Right lobe of liver (tissue), 6 donors: ENCODE results near the gene LRP1. TPM values are rescaled to one million over a fixed set of nuclear protein-coding genes. Genes with fewer than 3 reads are reported as not detected.

Source experiments
- ATAC-seq, 4 donors: fragments of 200-7000 bp; cut with Tn5 transposase; one replicate each; pipeline ENCODE4 v1.9.1; 2020; ENCODE audit warnings: mild to moderate bottlenecking in 4 of 4, moderate library complexity in 4 of 4
- DNase-seq, 3 donors: peaks; one replicate each; pipeline ENCODE4 v3.0.0-alpha.2; 2020
- H3K27ac ChIP-seq, 3 donors: fragments of 200-600 bp; one replicate each; pipeline ENCODE4 v1.8.0; 2022
- H3K27me3 ChIP-seq, 2 donors: fragments of 200-600 bp; one replicate each; pipeline ENCODE4 v1.8.0; 2022
- H3K36me3 ChIP-seq, 4 donors: fragments of 200-600 bp; sonication (generic) in 1 of 4; one replicate each; pipeline versions ENCODE4 v1.5.1 to v1.8.0; 2017 to 2022; ENCODE audit warnings: control low read depth in 1 of 4
- H3K4me1 ChIP-seq, 4 donors: fragments of 200-600 bp; sonication (generic) in 1 of 4; one replicate each; pipeline versions ENCODE4 v1.5.1 to v1.8.0; 2017 to 2022; ENCODE audit warnings: control low read depth in 1 of 4
- H3K4me3 ChIP-seq, 3 donors: fragments of 200-600 bp; one replicate each; pipeline ENCODE4 v1.8.0; 2022
- H3K9me3 ChIP-seq, 4 donors: fragments of 200-600 bp; sonication (generic) in 1 of 4; one replicate each; pipeline versions ENCODE4 v1.5.1 to v1.8.0; 2017 to 2022; ENCODE audit warnings: control low read depth in 1 of 4
- POLR2A ChIP-seq: fragments of 450-650 bp; IDR thresholded peaks from one replicate; pipeline ENCODE4 v1.6.1; 2017; ENCODE audit warnings: antibody characterized with exemption, mild to moderate bottlenecking
- WGBS: methylation state at CpG from one replicate; pipeline ENCODE4 v1.1.6; 2018; ENCODE audit warnings: low coverage, low lambda C conversion rate; ENCODE audit not compliant: insufficient coverage; ENCODE audit errors: missing lambda C conversion rate; 5-methylcytosine and 5-hydroxymethylcytosine counted together
- intact Hi-C, 2 donors: fragments of 100-400 bp; cut with DNase I; formaldehyde crosslinking; loops; one replicate each; pipeline versions ENCODE4 v1.11.2 to v1.14.1; 2022
- total RNA-seq, 6 experiments: library from RNA; depleted of rRNA in 2 of 6; stranded (reverse); fragments of >200 nt in 2 of 6; fragmentation: NEBNext Ultra II Directional in 3 of 6; extraction: Animal tissue kit (Norgen Biotek cat#: 25700) in 3 of 6; gene quantifications; one replicate each; pipeline versions ENCODE4 v1.1.0 to v1.2.4, GENCODE V29; 2016 to 2023
- TF ChIP-seq, protein P1 (sequence below), 4 donors: fragments of 200-600 bp in 3 of 4; fragments of 450-650 bp in 1 of 4; IDR thresholded peaks; one replicate each; pipeline versions ENCODE4 v1.5.1 to v1.8.0; 2016 to 2022; ENCODE audit warnings: antibody characterized with exemption in 4 of 4, mild to moderate bottlenecking in 2 of 4
- donor health status: DM: no; HTN: yes; CAD: no.
- donor health status: DM: no; HTN: no; CAD: no.
- donor health status: DM: no; HTN: no; CAD: no.
- donor health status: DM: no; HTN: yes; CAD: no.
- donor health status: DM: no; HTN: yes; CAD: no.

Gene LRP1
- total RNA-seq, 6 experiments from 2014 or later: 268 to 387 (median 301) TPM

GRCh38 chr12:57134949-57135348, 6.7 kb downstream of the LRP1 start:
- Histone ChIP-seq H3K36me3 (peaks cover 0 to 9% (median 0%) of the 10 kb centered on the region in 4 donors), H3K27ac (peak overlapping the region in 2 of 3 donors; percentile 26 to 96), H3K27me3 (no peaks in the 10 kb centered on the region), H3K4me3 (no peak overlapping the region), H3K4me1 (peaks cover 0 to 93% (median 47%) of the 10 kb centered on the region in 4 donors), H3K9me3 (no peaks in the 10 kb centered on the region)
- ATAC-seq (no peak), DNase-seq (no peak)
- intact Hi-C loops: no loop called here
- 44% methylated on average over 3 of the region's 9 CpGs for WGBS
- TF ChIP-seq POLR2A: no peak
- TF ChIP-seq, protein P1, sequence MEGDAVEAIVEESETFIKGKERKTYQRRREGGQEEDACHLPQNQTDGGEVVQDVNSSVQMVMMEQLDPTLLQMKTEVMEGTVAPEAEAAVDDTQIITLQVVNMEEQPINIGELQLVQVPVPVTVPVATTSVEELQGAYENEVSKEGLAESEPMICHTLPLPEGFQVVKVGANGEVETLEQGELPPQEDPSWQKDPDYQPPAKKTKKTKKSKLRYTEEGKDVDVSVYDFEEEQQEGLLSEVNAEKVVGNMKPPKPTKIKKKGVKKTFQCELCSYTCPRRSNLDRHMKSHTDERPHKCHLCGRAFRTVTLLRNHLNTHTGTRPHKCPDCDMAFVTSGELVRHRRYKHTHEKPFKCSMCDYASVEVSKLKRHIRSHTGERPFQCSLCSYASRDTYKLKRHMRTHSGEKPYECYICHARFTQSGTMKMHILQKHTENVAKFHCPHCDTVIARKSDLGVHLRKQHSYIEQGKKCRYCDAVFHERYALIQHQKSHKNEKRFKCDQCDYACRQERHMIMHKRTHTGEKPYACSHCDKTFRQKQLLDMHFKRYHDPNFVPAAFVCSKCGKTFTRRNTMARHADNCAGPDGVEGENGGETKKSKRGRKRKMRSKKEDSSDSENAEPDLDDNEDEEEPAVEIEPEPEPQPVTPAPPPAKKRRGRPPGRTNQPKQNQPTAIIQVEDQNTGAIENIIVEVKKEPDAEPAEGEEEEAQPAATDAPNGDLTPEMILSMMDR (IDR thresholded peaks at IDR 0.05): no peak

DNA sequence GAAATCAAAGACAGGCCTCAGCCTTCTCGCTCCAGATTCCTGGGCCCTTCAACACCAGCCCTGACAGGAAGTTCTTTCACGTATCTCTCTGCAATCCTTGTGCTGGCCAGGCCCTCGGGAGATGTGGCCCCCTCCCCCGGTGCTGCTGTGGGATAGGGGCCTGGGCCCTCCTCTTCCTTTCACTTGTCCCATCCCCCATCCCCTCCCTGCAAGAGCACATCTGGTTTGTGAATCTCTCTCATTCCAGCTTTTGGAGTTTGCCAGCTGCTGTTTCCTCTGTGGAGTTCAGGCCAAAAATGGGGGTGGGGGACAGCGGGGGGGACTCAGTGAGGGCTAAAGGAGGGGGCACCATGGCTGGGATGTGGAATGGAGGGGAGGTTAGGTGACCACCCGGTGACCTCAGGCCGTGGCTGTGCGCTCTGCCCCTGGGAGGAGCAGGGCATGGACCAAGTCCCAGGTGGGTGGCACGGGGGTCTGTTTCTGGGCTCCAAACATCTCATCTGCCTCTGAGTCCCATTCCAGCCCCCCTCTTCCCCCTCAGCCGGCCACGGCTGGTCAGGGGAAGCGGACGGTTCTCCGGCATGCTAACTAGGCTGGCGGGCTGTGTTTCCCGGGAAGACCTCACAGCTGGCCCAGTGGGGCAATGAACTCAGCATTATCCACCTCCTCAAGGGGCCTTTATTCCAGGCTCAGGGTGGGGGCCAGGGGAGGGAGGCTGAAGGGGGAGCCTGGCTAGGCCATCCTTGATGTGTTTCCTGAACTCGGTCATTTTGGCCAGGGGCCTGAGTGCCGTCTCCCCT, 7.4 kb downstream of the LRP1 start:
- Histone ChIP-seq H3K4me1 (peaks cover 0 to 96% (median 50%) of the 10 kb centered on the region in 4 donors), H3K27ac (peak overlapping the region; percentile 26 to 96 (median 40)), H3K36me3 (peaks cover 0 to 17% (median under 1%) of the 10 kb centered on the region in 4 donors), H3K27me3 (no peaks in the 10 kb centered on the region), H3K9me3 (no peaks in the 10 kb centered on the region), H3K4me3 (no peak overlapping the region)
- DNase-seq (peak in 1 of 3 donors; percentile 27), ATAC-seq (no peak)
- 33% methylated on average over 7 of the region's 18 CpGs for WGBS
- intact Hi-C loops: no loop called here
- TF ChIP-seq, protein P1 (IDR thresholded peaks at IDR 0.05): no peak
- TF ChIP-seq POLR2A: no peak

DNA sequence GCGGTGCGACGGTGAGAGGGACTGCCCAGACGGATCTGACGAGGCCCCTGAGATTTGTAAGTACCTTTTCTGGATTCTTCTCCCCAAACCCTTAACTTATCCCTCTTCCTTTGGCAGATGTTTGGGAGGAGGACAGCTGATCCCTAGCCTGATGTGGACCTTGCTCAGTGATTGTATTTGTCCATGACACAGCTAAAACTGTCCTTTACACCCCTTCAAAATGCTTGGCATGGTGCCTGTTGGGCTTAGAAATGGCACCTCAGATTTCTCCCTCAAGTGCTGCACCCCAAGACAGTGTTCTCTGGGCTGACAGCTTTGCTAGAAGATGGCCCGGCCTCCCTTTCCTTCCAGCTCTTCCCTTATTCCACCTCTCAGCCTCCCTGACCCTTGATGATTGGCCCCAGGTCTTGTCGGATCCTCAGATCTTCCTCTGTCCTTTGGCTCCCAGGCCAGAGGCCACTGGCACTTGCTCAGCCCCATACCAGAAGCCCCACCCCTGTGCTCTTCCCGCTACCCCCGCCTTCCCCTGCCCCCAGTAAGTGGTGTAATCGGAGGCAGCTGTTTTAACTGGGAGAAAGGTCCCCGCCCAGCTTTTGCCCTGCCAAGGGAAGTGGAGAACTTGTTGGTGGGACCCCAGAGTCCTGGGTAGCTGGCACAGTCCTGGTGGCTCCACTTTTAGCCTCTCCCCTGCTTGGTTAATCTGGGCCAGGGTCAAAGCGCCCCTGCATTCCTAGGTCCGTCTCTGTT, 10.4 kb downstream of the LRP1 start:
- H3K9me3 ChIP-seq: no peaks in the 10 kb centered on the region
- intact Hi-C loops: no loop called here
- DNase-seq (peak; percentile 88 to 96 (median 94)), ATAC-seq (peak; percentile 80 to 92 (median 88))
- peaks cover 0 to 87% (median 44%) of the 10 kb centered on the region in 4 donors for H3K4me1 ChIP-seq
- H3K36me3 ChIP-seq: peaks cover 0 to 41% (median 19%) of the 10 kb centered on the region in 4 donors
- H3K27me3 ChIP-seq: no peaks in the 10 kb centered on the region
- H3K4me3 ChIP-seq: peak overlapping the region in 1 of 3 donors; percentile 26
- H3K27ac ChIP-seq: peak overlapping the region; percentile 59 to 96 (median 68)
- TF ChIP-seq POLR2A: peak; percentile 8
- TF ChIP-seq, protein P1 (IDR thresholded peaks at IDR 0.05): no peak
- WGBS: 10% methylated on average over 13 of the region's 13 CpGs

GRCh38 chr12:57139796-57140649, 11.7 kb downstream of the LRP1 start:
- Histone ChIP-seq H3K27me3 (no peaks in the 10 kb centered on the region), H3K9me3 (no peaks in the 10 kb centered on the region), H3K4me3 (no peak overlapping the region), H3K27ac (peak overlapping the region; percentile 18 to 96 (median 68)), H3K36me3 (peaks cover 0 to 55% (median 27%) of the 10 kb centered on the region in 4 donors), H3K4me1 (peaks cover 0 to 83% (median 38%) of the 10 kb centered on the region in 4 donors)
- 44% methylated on average over 6 of the region's 6 CpGs for WGBS
- intact Hi-C loops: no loop called here
- TF ChIP-seq, protein P1 (IDR thresholded peaks at IDR 0.05): no peak
- peak; percentile 28 for TF ChIP-seq POLR2A
- no peak for DNase-seq
- ATAC-seq: peak in 1 of 4 donors; percentile 7
